ENCODE measurements around the gene SEZ6L2.
A peak's percentile ranks its signal among the peaks of the same experiment; 100 is the strongest.

The SEZ6L2 gene

GRCh38 chr16:29899516-29900101 is at the start of gene SEZ6L2:
Gene SEZ6L2, minus strand, starts transcription at chr16:29899550. Its CDS starts 531 bp downstream, at chr16:29899019.
- H3K27me3 ChIP-seq (ENCODE audit: insufficient read depth, low read length, poor library complexity, severe bottlenecking): no peaks in the 10 kb centered on the region
- TF ChIP-seq CTCF (conservative IDR thresholded peaks at IDR 0.05; ENCODE audit: low read length) (peak; percentile 16; the same call in 1 of the 2 replicates), EZH2phosphoT487 (IDR thresholded peaks at IDR 0.05; ENCODE audit: borderline replicate concordance) (no peak)
- H3K79me2 ChIP-seq (ENCODE audit: insufficient read depth, low read length): no peaks in the 10 kb centered on the region
- H3F3A ChIP-seq (ENCODE audit: low read depth): no peaks in the 10 kb centered on the region
- H3K36me3 ChIP-seq (ENCODE audit: insufficient read depth, low read length): no peaks in the 10 kb centered on the region
- H3K4me1 ChIP-seq (ENCODE audit: insufficient read depth, low read length, poor library complexity, severe bottlenecking): peaks cover 13% of the 10 kb centered on the region
- no peak within 1 kb of the TSS for H3K9ac ChIP-seq (ENCODE audit: low read depth, low read length, poor library complexity, severe bottlenecking)
- peak within 1 kb of the TSS; percentile 55; the same call in 1 of the 2 replicates for H2AFZ ChIP-seq (ENCODE audit: low read length)
- no peaks in the 10 kb centered on the region for H3K9me2 ChIP-seq (replicated peaks; ENCODE audit: low read depth, low read length)
- H3K4me3 ChIP-seq (ENCODE audit: low read length, poor library complexity, severe bottlenecking): peak within 1 kb of the TSS; percentile 70
- H3K4me2 ChIP-seq (ENCODE audit: low read depth, low read length, poor library complexity, severe bottlenecking): peak within 1 kb of the TSS; percentile 66
- H3K9me3 ChIP-seq (ENCODE audit: insufficient read depth, low read depth, low read length): no peaks in the 10 kb centered on the region
- H4K20me1 ChIP-seq (ENCODE audit: insufficient read depth, low read length, poor library complexity, severe bottlenecking): peaks cover 12% of the 10 kb centered on the region

- no peak overlapping the region for H3K9ac ChIP-seq (ENCODE audit: low read depth, low read length, poor library complexity, severe bottlenecking)
- H3K9me2 ChIP-seq (replicated peaks; ENCODE audit: low read depth, low read length): no peaks in the 10 kb centered on the region
- H2AFZ ChIP-seq (ENCODE audit: low read length): no peak overlapping the region
- H3K27me3 ChIP-seq (ENCODE audit: insufficient read depth, low read length, poor library complexity, severe bottlenecking): no peaks in the 10 kb centered on the region
- no peaks in the 10 kb centered on the region for H3K36me3 ChIP-seq (ENCODE audit: insufficient read depth, low read length)
- no peaks in the 10 kb centered on the region for H4K20me1 ChIP-seq (ENCODE audit: insufficient read depth, low read length, poor library complexity, severe bottlenecking)
- no peaks in the 10 kb centered on the region for H3K79me2 ChIP-seq (ENCODE audit: insufficient read depth, low read length)
- no peaks in the 10 kb centered on the region; the same call in 1 of the 2 replicates for H3K9me3 ChIP-seq (ENCODE audit: insufficient read depth, low read depth, low read length)
- H3K4me1 ChIP-seq (ENCODE audit: insufficient read depth, low read length, poor library complexity, severe bottlenecking): peaks cover 11% of the 10 kb centered on the region
- no peak overlapping the region for H3K4me3 ChIP-seq (ENCODE audit: low read length, poor library complexity, severe bottlenecking)
- no peaks in the 10 kb centered on the region for H3F3A ChIP-seq (ENCODE audit: low read depth)
- no peak overlapping the region for H3K4me2 ChIP-seq (ENCODE audit: low read depth, low read length, poor library complexity, severe bottlenecking)
- TF ChIP-seq CTCF (conservative IDR thresholded peaks at IDR 0.05; ENCODE audit: low read length) (no peak), EZH2phosphoT487 (IDR thresholded peaks at IDR 0.05; ENCODE audit: borderline replicate concordance) (no peak)
Observed at GRCh38 chr16:29947897-29948296, 48.5 kb upstream of the SEZ6L2 start.

GRCh38 chr16:29943846-29944799 is 44.8 kb upstream of the SEZ6L2 start:
- Histone ChIP-seq H3K36me3 (ENCODE audit: insufficient read depth, low read length) (no peaks in the 10 kb centered on the region), H2AFZ (ENCODE audit: low read length) (no peak overlapping the region), H3K4me1 (ENCODE audit: insufficient read depth, low read length, poor library complexity, severe bottlenecking) (peaks cover 11% of the 10 kb centered on the region), H4K20me1 (ENCODE audit: insufficient read depth, low read length, poor library complexity, severe bottlenecking) (no peaks in the 10 kb centered on the region), H3K4me3 (ENCODE audit: low read length, poor library complexity, severe bottlenecking) (no peak overlapping the region), H3K79me2 (ENCODE audit: insufficient read depth, low read length) (no peaks in the 10 kb centered on the region), H3F3A (ENCODE audit: low read depth) (no peaks in the 10 kb centered on the region), H3K4me2 (ENCODE audit: low read depth, low read length, poor library complexity, severe bottlenecking) (no peak overlapping the region), H3K9ac (ENCODE audit: low read depth, low read length, poor library complexity, severe bottlenecking) (peak overlapping the region; percentile 27), H3K27me3 (ENCODE audit: insufficient read depth, low read length, poor library complexity, severe bottlenecking) (no peaks in the 10 kb centered on the region), H3K9me3 (ENCODE audit: insufficient read depth, low read depth, low read length) (no peaks in the 10 kb centered on the region), H3K9me2 (replicated peaks; ENCODE audit: low read depth, low read length) (no peaks in the 10 kb centered on the region)
- TF ChIP-seq EZH2phosphoT487 (IDR thresholded peaks at IDR 0.05; ENCODE audit: borderline replicate concordance): no peak
- peak; percentile 40 for TF ChIP-seq CTCF (conservative IDR thresholded peaks at IDR 0.05; ENCODE audit: low read length)

All from Loucy (cell line).